ENCODE results near the gene MED9.

DNA sequence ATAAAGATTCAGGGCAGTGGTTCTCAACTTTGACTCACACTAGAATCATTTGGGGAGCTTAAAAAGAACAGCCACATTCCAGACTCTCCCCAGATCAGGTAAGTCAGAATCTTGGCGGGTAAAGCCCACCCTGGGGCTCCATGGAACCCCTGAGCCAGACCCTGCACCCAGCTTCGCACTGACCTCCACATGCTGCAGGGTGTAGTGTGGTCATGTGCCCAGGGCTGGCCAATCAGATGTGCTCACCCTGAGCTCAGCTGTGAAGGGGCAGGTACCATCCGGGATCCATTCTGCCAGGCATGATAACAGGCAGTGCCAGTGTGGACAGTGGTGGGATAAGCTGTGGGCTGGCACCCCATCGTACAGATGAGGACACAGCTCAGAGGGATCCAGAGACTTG is 28.1 kb upstream of the MED9 start:
- TF ChIP-seq, protein P1, sequence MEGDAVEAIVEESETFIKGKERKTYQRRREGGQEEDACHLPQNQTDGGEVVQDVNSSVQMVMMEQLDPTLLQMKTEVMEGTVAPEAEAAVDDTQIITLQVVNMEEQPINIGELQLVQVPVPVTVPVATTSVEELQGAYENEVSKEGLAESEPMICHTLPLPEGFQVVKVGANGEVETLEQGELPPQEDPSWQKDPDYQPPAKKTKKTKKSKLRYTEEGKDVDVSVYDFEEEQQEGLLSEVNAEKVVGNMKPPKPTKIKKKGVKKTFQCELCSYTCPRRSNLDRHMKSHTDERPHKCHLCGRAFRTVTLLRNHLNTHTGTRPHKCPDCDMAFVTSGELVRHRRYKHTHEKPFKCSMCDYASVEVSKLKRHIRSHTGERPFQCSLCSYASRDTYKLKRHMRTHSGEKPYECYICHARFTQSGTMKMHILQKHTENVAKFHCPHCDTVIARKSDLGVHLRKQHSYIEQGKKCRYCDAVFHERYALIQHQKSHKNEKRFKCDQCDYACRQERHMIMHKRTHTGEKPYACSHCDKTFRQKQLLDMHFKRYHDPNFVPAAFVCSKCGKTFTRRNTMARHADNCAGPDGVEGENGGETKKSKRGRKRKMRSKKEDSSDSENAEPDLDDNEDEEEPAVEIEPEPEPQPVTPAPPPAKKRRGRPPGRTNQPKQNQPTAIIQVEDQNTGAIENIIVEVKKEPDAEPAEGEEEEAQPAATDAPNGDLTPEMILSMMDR (IDR thresholded peaks at IDR 0.05), result no peak
- no peak for TF ChIP-seq POLR2A (IDR thresholded peaks at IDR 0.05)
